ENCODE results near the gene TFAM. TPM values are rescaled to one million over a fixed set of nuclear protein-coding genes. Genes with fewer than 3 reads are reported as not detected.

Gene TFAM
- total RNA-seq, 4 donors from 2014 or later: 13.5 to 25.3 (median 14.7) TPM

- TF ChIP-seq, protein P1, sequence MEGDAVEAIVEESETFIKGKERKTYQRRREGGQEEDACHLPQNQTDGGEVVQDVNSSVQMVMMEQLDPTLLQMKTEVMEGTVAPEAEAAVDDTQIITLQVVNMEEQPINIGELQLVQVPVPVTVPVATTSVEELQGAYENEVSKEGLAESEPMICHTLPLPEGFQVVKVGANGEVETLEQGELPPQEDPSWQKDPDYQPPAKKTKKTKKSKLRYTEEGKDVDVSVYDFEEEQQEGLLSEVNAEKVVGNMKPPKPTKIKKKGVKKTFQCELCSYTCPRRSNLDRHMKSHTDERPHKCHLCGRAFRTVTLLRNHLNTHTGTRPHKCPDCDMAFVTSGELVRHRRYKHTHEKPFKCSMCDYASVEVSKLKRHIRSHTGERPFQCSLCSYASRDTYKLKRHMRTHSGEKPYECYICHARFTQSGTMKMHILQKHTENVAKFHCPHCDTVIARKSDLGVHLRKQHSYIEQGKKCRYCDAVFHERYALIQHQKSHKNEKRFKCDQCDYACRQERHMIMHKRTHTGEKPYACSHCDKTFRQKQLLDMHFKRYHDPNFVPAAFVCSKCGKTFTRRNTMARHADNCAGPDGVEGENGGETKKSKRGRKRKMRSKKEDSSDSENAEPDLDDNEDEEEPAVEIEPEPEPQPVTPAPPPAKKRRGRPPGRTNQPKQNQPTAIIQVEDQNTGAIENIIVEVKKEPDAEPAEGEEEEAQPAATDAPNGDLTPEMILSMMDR (IDR thresholded peaks at IDR 0.05): no peak
- no peak for TF ChIP-seq POLR2A (IDR thresholded peaks at IDR 0.05)
- intact Hi-C loops (cut with DNase I; ENCODE audit: low total_unique reads): no loop called here
- 47 to 68% methylated on average over 3 of the region's 3 CpGs for WGBS, 2 donors
Observed at GRCh38 chr10:58384095-58384494, 1.1 kb upstream of the TFAM start.

DNA sequence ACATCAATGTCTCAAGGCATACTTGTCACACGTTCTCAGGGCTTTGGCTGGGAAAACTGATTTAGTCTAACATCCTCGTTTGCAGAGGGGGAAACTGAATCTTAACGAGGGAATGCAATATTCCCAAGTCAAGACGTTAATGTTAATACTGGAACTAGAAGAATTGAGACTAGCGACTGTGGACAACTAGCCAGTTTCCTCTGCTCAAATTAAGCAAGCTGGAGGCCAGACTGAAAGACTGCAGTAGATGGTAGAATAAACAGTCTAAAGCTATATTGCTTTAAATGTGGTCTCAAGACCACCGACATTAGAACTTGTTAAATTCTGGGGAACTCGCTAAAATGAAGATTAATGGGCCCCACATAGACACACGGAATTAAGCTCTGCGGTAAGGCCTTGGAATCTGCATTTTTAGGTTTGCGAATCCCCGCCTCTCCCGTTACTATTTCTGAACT lies 639 bp upstream of the TFAM start:
- peak overlapping the region; percentile 97 for H3K4me3 ChIP-seq (ENCODE audit: low read depth, poor library complexity, severe bottlenecking)
- 0 to 1% methylated on average over 12 of the region's 12 CpGs for WGBS, 2 donors
- DNase-seq (ENCODE audit: low spot score in 2 of 2): no peak
- no peak for TF ChIP-seq POLR2A (IDR thresholded peaks at IDR 0.05)
- intact Hi-C loops (cut with DNase I; ENCODE audit: low total_unique reads): no loop called here

More at GRCh38 chr10:58384095-58384494, 1.1 kb upstream of the TFAM start:
- DNase-seq (ENCODE audit: low spot score in 2 of 2): no peak
- no peak overlapping the region for H3K4me3 ChIP-seq (ENCODE audit: low read depth, poor library complexity, severe bottlenecking)

- intact Hi-C loops (cut with DNase I; ENCODE audit: low total_unique reads): no loop called here
- WGBS, 2 donors: 0 to 1% methylated on average over 15 of the region's 15 CpGs
- TF ChIP-seq, protein P1 (IDR thresholded peaks at IDR 0.05): no peak
- no peak for TF ChIP-seq POLR2A (IDR thresholded peaks at IDR 0.05)
- peak in 1 of 2 donors; percentile 19 for DNase-seq (ENCODE audit: low spot score in 2 of 2)
- peak overlapping the region; percentile 97 for H3K4me3 ChIP-seq (ENCODE audit: low read depth, poor library complexity, severe bottlenecking)
Observed at GRCh38 chr10:58385784-58386112, 538 bp downstream of the TFAM start.

DNA sequence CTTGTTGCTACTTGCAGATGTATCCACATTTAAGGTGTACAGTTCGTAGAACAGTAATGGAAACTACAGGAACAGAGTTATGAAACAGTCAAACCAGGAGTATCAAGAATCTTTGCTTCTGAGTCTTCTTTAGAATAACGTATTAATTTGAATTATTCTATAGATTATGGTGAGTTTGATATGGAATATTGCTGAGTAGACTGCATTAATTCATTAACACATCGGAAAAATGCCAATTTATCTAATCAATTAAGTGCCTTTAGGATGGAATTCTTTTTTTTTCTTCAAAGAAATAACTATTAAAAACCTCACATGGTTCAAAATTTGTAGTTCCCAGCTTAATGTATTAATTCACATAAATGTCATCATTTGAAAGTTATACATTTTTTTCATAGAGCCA lies 3.8 kb downstream of the TFAM start:
- WGBS, 2 donors: 94 to 96% methylated on average over 3 of the region's 3 CpGs
- H3K4me3 ChIP-seq (ENCODE audit: low read depth, poor library complexity, severe bottlenecking): no peak overlapping the region
- no peak for DNase-seq (ENCODE audit: low spot score in 2 of 2)
- TF ChIP-seq, protein P1 (IDR thresholded peaks at IDR 0.05): no peak
- TF ChIP-seq POLR2A (IDR thresholded peaks at IDR 0.05): no peak
- intact Hi-C loops (cut with DNase I; ENCODE audit: low total_unique reads): no loop called here

DNA sequence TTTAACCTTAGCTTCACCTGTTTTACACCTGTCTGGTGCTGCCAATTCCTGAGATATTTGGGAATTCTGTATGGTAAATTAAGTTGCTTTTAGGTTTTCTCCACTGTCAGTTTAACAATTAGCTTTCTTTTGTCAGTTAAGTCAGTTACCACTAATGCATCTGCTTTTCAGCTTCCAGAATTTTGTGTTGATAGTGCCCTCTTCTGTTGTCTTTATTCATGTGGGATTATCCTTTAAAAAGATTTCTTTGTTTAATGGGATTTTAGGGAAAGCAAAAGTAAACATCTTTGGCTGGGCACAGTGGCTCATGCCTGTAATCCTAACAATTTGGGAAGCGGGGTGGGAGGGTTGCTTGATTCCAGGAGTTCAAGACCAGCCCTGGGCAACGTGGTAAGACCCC lies 8.1 kb downstream of the TFAM start:
- 84 to 91% methylated on average over 2 of the region's 2 CpGs for WGBS, 2 donors
- TF ChIP-seq POLR2A (IDR thresholded peaks at IDR 0.05): no peak
- TF ChIP-seq, protein P1 (IDR thresholded peaks at IDR 0.05): no peak
- DNase-seq (ENCODE audit: low spot score in 2 of 2): no peak
- H3K4me3 ChIP-seq (ENCODE audit: low read depth, poor library complexity, severe bottlenecking): no peak overlapping the region
- intact Hi-C loops (cut with DNase I; ENCODE audit: low total_unique reads): no loop called here

GRCh38 chr10:58394471-58394870 lies 9.3 kb downstream of the TFAM start:
- intact Hi-C loops (cut with DNase I; ENCODE audit: low total_unique reads): no loop called here
- no peak for DNase-seq (ENCODE audit: low spot score in 2 of 2)
- no peak overlapping the region for H3K4me3 ChIP-seq (ENCODE audit: low read depth, poor library complexity, severe bottlenecking)
- TF ChIP-seq, protein P1 (IDR thresholded peaks at IDR 0.05): no peak
- no peak for TF ChIP-seq POLR2A (IDR thresholded peaks at IDR 0.05)
